GM19043 (cell line): Measurements from ENCODE around the gene PTPN2.

Experiments used
- ATAC-seq: cut with Tn5 transposase; IDR thresholded peaks from one replicate; pipeline ENCODE4 v1.9.1; 2021; ENCODE audit warnings: low read depth; ENCODE audit not compliant: unreplicated experiment

Gene PTPN2

GRCh38 chr18:12861637-12862036, 22.4 kb downstream of the PTPN2 start:
- no peak for ATAC-seq

- ATAC-seq, result no peak
Measured at GRCh38 chr18:12860530-12860929, 23.5 kb downstream of the PTPN2 start.

- no peak for ATAC-seq
Measured at GRCh38 chr18:12858991-12859390, 25.0 kb downstream of the PTPN2 start.

DNA sequence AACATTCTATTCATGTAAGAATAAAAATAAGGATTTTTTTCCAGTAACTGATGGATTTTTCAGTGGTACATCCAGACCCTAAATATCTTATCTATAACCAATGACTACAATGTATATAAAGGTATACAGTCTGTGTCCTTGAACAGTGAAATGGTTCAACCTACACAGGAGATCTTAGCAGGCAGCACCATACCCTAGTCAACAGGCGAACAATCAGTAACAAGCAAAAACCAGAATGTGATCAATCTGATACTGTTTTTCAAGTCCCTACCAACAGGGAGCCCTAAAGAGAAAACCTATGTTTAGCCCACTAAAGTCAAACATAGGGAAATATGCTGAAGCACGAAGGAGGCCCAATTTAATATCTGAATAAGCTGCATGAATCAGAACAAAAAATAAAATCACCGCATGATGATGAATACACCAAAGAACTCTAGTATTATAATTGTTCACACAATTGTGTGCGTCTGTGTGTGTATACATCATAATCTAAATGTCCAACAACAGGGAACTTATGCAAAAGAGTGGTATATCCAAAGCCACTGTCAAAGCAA, 26.0 kb downstream of the PTPN2 start:
- ATAC-seq, result no peak

- no peak for ATAC-seq
Measured at GRCh38 chr18:12857215-12857905, 26.7 kb downstream of the PTPN2 start.

DNA sequence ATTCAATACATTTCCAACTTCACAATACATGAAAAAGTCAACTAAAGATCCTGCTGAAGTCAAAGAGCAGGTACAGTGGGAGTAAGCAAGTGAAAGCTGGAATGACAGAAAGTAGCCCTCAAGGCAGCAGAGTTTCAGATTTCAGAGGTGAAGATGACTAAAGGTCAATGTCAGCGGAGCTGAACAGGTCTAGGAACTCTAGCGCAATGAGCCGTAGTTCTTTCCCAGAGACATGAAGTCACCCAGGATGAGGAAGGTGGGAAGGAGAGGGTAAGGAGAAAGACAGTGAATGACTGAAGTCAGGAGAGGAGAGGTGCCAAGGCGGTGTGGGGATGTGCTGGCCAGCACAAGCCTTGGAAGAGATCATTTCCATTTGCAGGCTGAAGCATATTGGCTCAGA, 28.1 kb downstream of the PTPN2 start:
- ATAC-seq, result no peak

DNA sequence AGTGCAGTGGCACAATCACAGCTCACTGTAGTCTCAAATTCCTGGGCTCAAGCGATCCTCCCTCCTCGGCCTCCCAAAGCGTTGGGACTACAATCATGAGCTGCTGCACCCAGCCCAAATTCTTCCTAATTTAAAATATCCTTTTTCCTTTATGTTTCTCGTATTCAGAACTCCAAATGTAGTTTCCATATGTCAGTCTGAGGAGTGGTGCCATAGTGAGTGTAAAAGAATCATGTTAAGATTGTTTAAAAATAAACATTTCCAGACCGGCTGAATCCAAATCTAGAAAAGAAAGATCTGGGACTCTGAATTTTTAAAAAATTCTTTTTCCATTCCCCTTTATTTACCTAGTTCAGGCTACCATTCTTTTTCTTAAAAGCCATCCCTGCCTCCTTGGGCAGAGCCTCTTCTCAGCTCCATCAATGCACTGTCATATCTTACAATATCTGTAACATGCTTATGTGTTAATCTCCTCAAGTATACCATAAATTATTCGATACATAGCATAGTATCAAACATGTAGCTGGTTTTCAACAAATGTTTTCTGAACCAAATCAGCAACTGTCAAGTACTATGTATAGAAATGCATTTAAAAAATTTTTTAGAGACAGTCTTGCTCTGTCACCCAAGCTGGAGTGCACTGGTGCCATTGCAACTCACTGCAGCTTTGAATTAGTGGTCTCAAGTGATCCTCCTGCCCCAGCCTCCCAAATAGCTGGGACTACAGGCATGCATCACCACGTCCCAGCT, 31.3 kb downstream of the PTPN2 start:
- no peak for ATAC-seq

DNA sequence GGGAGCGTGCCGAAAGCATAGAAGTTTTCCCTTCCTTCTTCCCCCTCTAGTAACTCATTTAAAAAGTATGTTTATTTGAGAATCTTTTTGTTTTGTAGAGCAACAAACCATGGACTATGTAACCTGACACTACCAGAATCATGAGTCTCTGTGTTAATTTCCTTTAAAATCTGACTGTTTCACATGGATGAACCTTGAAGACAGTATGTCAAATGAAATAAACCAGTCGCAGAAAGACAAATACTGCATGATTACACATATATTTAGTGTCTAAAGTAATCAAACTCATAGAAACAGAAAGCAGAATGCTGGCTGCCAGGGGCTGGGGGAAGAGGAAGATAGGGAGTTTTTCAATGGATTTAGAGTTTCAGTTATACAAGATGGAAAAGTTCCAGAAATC, 32.3 kb downstream of the PTPN2 start:
- ATAC-seq, result no peak

- no peak for ATAC-seq
Measured at GRCh38 chr18:12849548-12849947, 34.5 kb downstream of the PTPN2 start.

DNA sequence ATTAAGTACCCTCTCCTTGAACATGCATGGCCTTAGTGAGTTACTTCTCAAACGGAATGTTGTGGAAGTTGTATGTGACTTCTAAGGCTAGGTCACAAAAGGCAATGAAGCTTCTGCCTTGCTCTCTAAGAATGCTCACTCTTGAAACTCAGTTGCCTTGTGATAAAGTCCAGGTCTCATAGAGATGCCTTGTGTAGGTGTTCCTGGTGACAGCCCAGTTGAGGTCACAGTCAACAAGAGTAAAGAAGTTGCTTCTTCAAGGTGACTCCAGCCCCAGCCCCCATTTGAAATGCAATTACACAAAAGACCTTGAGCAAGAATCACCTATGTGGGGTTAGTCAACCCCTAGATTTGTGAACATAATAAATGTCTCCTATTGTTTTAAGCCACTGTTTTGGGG, 35.6 kb downstream of the PTPN2 start:
- no peak for ATAC-seq

GRCh38 chr18:12844391-12844790, 39.6 kb downstream of the PTPN2 start:
- ATAC-seq, result no peak

DNA sequence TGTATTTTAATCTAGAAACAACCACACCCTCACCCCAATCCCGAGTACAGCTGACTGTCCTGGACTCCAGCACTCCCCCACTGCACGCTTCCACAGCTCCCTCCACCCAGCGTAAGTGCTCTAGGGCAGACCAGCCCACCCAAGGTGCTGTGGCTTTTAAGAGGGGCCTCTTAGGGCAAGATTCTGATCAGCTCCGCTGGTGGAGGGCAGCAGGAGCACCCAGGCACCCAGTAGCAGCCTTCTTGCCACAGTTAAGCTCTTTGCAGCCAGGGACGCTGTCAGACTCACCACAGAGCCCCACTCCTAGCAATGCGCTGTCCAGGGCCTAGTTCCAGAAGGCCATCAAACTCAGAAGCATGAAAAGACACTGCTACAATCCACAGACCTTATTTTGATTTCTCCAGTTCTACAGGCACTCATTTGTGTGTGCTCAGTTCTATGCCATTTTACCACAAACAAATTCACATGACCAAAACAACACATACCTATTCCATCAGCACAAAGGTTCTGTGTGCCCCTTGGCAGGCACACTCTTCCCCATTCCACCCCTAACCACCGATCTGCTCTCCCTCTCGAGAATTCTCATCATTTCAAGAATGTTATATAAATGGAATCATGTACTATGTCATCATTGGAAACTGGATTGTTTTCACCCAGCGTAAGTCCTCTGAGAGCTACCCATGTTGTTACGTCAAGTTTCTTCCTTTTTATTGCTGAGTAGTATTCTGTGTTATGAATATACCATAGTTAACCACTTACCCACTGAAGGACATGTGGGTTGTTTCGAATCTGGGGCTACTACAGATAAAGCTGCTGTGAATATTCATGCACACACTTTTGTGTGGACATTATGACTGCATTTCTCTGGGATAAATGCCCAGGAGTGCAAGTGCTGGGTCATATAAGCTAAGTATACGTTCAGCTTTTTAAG, 40.4 kb downstream of the PTPN2 start:
- no peak for ATAC-seq

GRCh38 chr18:12842459-12843380, 41.3 kb downstream of the PTPN2 start:
- no peak for ATAC-seq

- ATAC-seq, result no peak
Measured at GRCh38 chr18:12841070-12841469, 43.0 kb downstream of the PTPN2 start.

DNA sequence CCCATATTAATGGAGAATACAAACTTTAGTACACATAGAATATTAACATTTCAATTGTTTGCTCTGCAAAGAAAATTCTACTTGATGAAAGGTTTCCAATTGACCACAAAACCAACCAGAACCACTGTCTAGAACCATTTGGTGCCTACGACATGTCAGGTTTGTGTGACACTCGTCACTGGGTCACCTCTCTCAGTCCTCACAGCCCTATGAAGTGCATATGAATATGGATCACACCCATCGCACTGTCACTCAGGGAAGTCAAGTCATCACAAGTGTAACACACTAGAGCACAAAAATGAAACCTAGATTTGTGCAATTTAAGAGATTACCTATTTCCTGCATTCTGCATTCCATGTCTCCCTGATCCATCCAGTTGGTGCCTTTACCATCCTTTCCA, 43.7 kb downstream of the PTPN2 start:
- ATAC-seq, result no peak

DNA sequence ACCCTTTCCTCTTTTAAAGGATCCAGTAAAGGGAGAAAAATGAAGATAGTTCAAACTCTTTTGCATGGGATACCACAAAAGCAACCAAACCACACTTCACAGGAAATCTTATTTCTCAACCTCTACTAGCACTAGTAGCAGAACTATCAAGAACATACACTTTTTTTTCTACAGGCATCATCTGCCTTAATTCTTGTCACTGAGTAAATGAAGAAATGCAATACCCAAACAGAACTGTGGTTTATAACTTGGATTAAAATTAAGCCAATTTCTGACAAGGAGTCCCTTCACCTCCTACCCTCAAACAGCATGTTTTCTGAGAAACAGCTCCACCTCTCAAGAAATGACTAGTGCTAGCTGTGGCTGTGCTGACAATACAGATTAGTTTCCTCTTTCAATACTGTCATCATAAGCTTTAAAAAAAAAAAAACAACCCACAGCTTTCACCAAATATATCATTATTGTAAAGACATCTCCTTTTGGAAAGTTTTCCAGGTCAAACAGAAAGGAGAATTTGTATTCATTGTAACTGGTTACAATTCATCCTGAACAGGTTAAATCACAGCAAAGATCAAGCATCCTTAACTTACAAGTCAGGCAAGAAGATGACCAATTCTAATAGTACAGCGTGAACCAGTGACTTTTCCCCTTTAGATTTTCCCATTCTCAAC, 44.4 kb downstream of the PTPN2 start:
- ATAC-seq, result peak; percentile 71

- peak; percentile 44 for ATAC-seq
Measured at GRCh38 chr18:12839057-12839525, 44.9 kb downstream of the PTPN2 start.

GRCh38 chr18:12838178-12838634, 45.8 kb downstream of the PTPN2 start:
- ATAC-seq, result no peak

- no peak for ATAC-seq
Measured at GRCh38 chr18:12837747-12838146, 46.3 kb downstream of the PTPN2 start.
